ENCODE measurements around the gene TNFRSF19. TPM values are rescaled to one million over a fixed set of nuclear protein-coding genes. Genes with fewer than 3 reads are reported as not detected.

The TNFRSF19 gene
- total RNA-seq, 2 experiments from 2014 or later, result not detected

- no peak overlapping the region for H3K4me3 Mint-ChIP-seq
- Histone ChIP-seq H3K27ac (ENCODE audit: low read depth in 1 of 2, low read length in 2 of 2) (no peak overlapping the region), H3K9me3 (ENCODE audit: control insufficient read depth in 1 of 2, insufficient read depth in 1 of 2, low read length in 2 of 2) (no peaks in the 10 kb centered on the region), H3K4me1 (ENCODE audit: insufficient read depth, low read length) (peaks cover 4% of the 10 kb centered on the region), H3K27me3 (ENCODE audit: control insufficient read depth in 1 of 2, insufficient read depth in 2 of 2, low read length in 2 of 2) (peaks cover 0 to 15% of the 10 kb centered on the region in 2 experiments), H3K36me3 (ENCODE audit: insufficient read depth, low read length) (no peaks in the 10 kb centered on the region), H3K4me3 (ENCODE audit: low read length) (no peak overlapping the region)
- ChIA-PET POLR2A (no interaction called here), CTCF (no interaction called here)
- H3K27me3 Mint-ChIP-seq, result peaks cover 17% of the 10 kb centered on the region
- intact Hi-C loops (cut with DNase I, micrococcal nuclease), result no loop called here
- H3K36me3 Mint-ChIP-seq (ENCODE audit: low read depth), result no peaks in the 10 kb centered on the region
- no peak for TF ChIP-seq CTCF (IDR thresholded peaks at IDR 0.05)
- DNase-seq, result no peak
- no peaks in the 10 kb centered on the region for H3K9me3 Mint-ChIP-seq
- no peak for ATAC-seq (ENCODE audit: poor library complexity)
- H3K27ac Mint-ChIP-seq, result no peak overlapping the region
- H3K4me1 Mint-ChIP-seq (ENCODE audit: low read depth), result no peaks in the 10 kb centered on the region
Measured at GRCh38 chr13:23558675-23559536, 11.3 kb upstream of the TNFRSF19 start.

- peaks cover 4% of the 10 kb centered on the region for H3K4me1 ChIP-seq (ENCODE audit: insufficient read depth, low read length)
- ATAC-seq (ENCODE audit: poor library complexity) (no peak), DNase-seq (no peak)
- no peaks in the 10 kb centered on the region for H3K36me3 ChIP-seq (ENCODE audit: insufficient read depth, low read length)
- no peak overlapping the region for H3K27ac ChIP-seq (ENCODE audit: low read depth in 1 of 2, low read length in 2 of 2)
- Mint-ChIP-seq H3K4me1 (ENCODE audit: low read depth) (no peaks in the 10 kb centered on the region), H3K27me3 (peaks cover 10% of the 10 kb centered on the region), H3K27ac (no peak overlapping the region), H3K9me3 (no peaks in the 10 kb centered on the region), H3K4me3 (no peak overlapping the region), H3K36me3 (ENCODE audit: low read depth) (no peaks in the 10 kb centered on the region)
- H3K4me3 ChIP-seq (ENCODE audit: low read length), result no peak overlapping the region
- ChIA-PET POLR2A (no interaction called here), CTCF (no interaction called here)
- H3K9me3 ChIP-seq (ENCODE audit: control insufficient read depth in 1 of 2, insufficient read depth in 1 of 2, low read length in 2 of 2), result no peaks in the 10 kb centered on the region
- H3K27me3 ChIP-seq (ENCODE audit: control insufficient read depth in 1 of 2, insufficient read depth in 2 of 2, low read length in 2 of 2), result peaks cover 0 to 10% of the 10 kb centered on the region in 2 experiments
- intact Hi-C loops (cut with DNase I, micrococcal nuclease), result no loop called here
- no peak for TF ChIP-seq CTCF (IDR thresholded peaks at IDR 0.05)
Measured at GRCh38 chr13:23560571-23561089, 9.6 kb upstream of the TNFRSF19 start.

GRCh38 chr13:23561261-23561660, 9.0 kb upstream of the TNFRSF19 start:
- no peak for TF ChIP-seq CTCF (IDR thresholded peaks at IDR 0.05)
- Mint-ChIP-seq H3K27me3 (peaks cover 16% of the 10 kb centered on the region), H3K36me3 (ENCODE audit: low read depth) (no peaks in the 10 kb centered on the region), H3K27ac (no peak overlapping the region), H3K4me1 (ENCODE audit: low read depth) (no peaks in the 10 kb centered on the region), H3K9me3 (no peaks in the 10 kb centered on the region), H3K4me3 (no peak overlapping the region)
- no peak for DNase-seq
- Histone ChIP-seq H3K4me3 (ENCODE audit: low read length) (no peak overlapping the region), H3K27me3 (ENCODE audit: control insufficient read depth in 1 of 2, insufficient read depth in 2 of 2, low read length in 2 of 2) (peaks cover 0 to 10% of the 10 kb centered on the region in 2 experiments), H3K4me1 (ENCODE audit: insufficient read depth, low read length) (peaks cover 4% of the 10 kb centered on the region), H3K36me3 (ENCODE audit: insufficient read depth, low read length) (no peaks in the 10 kb centered on the region), H3K9me3 (ENCODE audit: control insufficient read depth in 1 of 2, insufficient read depth in 1 of 2, low read length in 2 of 2) (no peaks in the 10 kb centered on the region), H3K27ac (ENCODE audit: low read depth in 1 of 2, low read length in 2 of 2) (no peak overlapping the region)
- ChIA-PET POLR2A (no interaction called here), CTCF (no interaction called here)
- intact Hi-C loops (cut with DNase I, micrococcal nuclease), result no loop called here
- no peak for ATAC-seq (ENCODE audit: poor library complexity)
